HG02885 (cell line): Measurements from ENCODE around the gene PARP1.
"Not testable (repeated sequence)": the region's sequence is repeated elsewhere in the genome, so short reads cannot be mapped to it uniquely, and the experiment has no call there.

Source experiments
- ATAC-seq: cut with Tn5 transposase; IDR thresholded peaks from one replicate; pipeline ENCODE4 v1.9.1; 2021; ENCODE audit warnings: mild to moderate bottlenecking; ENCODE audit not compliant: unreplicated experiment, poor library complexity

Gene PARP1

DNA sequence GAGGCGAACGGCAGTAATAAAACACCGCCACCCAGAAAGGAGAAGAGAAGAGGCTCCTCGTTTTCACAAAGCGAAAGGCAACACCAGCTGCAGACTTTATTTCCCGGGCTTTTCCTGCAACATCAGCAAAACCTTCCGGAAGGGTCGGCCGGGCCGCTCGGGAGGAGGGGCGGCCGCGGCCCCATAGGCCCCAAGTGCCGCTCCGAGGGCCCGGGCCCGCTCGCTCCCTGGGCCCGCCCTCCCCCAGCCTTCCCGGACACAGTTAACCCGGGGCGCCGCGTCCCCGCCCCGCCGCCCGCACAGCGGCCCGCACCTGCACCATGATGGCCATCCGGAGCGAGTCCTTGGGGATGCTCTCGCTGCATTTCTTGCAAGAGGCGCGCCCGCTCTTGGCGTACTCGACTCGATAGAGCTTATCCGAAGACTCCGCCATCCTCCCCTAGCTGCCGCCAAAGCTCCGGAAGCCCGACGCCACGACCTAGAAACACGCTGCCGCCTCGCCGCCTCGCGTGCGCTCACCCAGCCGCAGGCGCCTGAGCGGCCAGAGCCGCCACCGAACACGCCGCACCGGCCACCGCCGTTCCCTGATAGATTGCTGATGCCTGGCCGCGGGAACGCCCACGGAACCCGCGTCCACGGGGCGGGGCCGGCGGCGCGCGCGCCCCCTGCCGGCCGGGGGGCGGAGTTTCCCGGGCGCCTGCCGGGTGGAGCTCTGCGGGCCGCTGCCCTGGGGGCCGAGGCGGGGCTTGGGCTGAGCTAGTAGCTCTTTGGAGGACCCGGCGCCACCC lies at the start of gene PARP1:
Gene PARP1, minus strand, starts transcription at position 597 of the 788 bp plus-strand sequence. Its CDS starts 164 bp downstream, at position 433.
- peak; percentile 81 for ATAC-seq

DNA sequence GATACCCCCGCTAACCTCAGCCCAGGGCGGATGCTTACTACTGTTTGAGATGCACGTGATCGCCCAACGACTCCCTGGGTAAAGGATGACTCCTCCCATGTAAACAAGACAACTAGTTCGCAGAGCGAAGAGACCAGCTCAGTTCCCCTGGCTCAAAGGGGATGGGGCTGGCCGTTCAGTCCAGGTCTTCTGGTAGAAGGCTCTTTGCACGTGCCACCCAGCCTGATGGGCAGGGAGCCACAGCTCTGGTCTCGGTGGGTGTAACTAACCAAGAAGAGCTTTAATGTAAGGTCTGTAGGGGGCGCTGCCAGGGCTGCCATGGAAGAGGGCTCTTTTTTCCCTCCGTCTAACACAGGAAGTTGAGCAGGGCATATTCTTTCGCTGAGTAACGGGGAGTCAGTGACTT lies 49.4 kb upstream of the PARP1 start:
- ATAC-seq, result no peak

DNA sequence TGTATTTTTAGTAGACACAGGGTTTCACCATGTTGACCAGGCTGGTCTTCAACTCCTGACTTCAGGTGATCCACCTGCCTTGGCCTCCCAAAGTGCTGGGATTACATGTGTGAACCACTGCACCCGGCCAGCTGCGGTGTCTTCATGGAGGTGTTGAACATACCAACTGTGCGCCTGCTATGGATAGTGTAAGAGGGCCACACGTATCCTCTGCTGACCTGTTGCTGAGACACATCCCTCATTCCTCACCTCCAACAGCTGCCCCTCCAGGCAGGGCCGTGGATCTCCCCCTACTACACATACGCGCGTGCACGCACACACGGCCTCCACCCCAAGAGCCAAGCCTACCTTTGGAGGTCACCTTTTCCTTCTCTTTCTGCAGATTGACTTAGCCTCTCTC lies 48.0 kb upstream of the PARP1 start:
- ATAC-seq, result no peak

DNA sequence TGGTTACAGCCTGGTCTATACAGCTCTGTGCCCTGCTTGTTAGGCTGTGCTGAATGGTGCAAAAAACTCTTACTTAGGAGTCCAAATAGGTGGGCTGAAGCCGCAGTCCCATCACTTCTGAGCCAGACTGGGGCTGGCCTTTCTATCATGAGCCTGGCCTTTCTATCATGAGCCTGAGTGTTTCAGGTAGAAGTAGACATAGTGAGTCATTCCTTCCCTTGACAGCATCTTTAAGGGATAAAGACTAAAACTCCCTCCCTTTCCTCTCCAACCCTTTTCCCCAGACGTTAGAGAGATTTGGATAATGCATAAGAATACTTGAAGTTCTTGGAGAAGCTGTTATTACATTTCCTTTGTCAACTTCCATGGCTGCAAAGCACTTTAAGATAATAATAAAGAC lies 46.5 kb upstream of the PARP1 start:
- ATAC-seq, result no peak

DNA sequence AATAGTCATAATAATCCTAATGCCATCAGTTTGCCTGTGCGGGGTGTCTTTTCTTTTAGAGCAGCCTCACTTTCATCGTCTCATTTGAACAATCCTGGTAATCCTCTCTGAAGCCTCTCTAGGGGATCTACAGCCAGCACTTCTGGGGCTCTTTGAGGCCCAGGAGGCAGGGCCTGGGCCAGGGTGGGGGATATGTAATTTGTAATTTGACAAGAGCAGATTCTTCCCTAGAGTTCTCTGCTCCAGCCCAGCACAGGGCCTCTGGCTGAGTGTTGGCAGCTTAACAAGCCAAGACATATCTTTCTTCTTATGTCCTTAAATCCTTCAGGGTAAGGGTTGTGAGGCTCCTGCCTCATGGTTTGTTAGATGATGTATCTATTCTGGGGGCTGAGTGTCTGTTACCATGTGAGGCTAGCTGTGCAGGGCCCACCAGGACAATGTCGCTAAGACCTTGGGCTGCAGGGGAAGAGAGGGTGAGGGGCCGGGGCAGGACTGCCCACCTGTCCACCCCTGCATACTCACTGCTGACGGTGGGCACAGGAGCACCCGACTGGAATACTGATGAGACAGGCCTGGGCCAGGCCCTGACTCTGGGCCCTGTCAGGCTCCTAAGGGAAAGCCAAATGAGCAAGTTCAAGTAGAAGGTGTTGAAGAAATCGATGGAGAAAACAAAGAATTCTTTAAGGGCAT lies 45.3 kb upstream of the PARP1 start:
- ATAC-seq, result no peak

DNA sequence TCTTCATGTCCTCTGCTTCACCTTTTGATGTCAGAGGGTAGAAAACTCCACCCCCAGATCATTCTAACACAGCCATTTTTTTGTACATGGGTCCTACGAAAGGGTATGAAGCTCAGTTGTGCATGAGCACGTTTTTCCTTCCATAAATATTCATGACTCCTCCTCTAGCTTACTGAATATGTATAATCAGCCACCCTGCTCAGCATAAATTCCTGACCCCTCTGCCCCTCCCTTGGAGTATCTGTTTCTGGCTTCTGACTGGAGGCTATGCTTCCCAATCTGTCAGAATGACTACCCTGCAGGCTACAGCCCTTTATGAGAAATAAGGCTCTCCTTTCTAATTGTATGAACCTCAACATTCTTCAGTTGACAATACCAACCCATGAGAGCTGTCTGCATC lies 42.8 kb upstream of the PARP1 start:
- ATAC-seq, result no peak

DNA sequence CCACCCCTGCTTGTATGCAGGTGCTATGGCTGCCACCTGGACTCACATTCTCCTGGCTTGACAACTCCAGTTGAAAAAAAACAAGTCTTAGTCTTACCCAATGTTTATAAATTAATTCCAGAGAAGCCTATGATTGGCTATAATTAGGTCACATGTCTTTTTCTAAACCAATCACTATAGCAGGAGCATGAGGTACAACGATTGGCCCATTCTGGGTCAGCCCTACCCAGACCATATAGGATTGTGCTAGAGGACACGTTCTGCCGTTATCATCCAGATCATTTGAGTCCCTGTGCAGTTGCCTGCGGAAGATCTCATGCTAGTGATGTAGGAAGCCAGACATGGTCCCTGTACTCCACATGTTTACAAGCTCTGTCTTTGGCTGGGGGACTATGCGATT lies 41.9 kb upstream of the PARP1 start:
- no peak for ATAC-seq

DNA sequence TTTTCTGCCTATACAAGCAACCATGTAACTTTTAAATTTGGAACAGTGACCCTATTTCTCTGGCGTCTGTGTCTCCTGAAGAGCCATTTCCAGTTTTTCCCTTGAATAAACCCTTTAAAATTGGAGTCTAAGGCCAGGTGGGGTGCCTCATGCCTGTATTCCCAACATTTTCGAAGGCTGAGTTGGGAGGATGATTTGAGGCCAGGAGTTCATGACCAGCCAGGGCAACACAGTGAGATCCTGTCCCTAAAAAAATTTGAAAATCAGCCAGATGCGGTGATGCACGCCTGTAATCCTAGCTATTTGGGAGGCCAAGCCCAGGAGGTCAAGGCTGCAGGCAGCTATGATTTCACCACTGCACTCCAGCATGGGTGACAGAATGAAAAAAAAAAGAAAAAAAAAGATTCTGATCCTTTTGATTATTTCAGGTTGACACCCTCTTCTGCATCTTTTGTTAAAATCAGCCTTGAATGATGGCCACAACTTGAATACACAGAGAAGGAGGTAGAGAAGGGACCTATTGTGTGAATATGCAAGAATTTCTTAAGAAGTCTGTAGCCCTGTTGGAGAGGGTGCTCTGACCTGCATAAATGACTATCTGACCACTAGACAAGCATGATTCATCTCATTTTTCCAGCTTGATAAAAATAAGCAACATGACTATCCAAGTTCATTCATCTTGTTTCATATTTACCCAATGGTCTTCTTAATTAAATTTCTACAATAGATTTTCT lies 40.2 kb upstream of the PARP1 start:
- no peak for ATAC-seq

DNA sequence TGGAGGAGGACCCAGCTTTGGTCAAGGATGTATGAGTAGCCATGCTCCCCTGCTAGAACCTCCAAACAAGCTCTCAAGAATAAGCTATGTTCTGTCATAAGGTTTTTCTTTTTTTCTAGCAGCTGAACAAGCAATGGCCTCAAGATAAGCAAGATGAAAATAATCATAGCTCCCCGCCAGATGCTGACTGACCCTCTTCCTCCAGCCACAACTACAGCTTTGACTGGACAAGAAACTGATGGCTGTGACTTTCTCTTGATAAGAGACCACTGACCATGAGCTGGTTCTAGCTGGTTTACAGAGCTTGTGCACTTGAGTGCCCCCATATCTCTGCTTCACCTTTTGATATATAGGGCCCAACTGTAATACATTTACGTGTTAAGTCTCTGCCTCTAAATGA lies 38.2 kb upstream of the PARP1 start:
- no peak for ATAC-seq

DNA sequence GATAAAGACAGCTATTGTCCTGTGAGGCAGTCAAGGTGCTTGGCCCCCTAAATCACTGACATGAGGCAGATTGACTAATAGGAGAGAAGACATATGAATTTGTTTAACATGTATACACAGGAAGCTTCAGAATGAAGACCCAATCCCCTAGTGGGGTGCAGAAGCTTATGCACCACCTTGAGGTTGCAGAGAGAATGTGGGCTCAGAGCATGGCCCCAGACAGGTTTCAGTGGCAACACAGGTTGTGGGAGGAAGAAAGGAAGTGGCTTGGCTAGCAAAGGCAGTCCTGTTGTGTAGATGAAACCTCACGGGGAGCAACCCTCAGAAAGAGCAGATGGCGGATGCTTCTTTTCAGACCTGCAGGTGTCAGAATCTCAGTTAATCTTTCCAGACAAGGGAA lies 37.0 kb upstream of the PARP1 start:
- ATAC-seq, result peak; percentile 100

DNA sequence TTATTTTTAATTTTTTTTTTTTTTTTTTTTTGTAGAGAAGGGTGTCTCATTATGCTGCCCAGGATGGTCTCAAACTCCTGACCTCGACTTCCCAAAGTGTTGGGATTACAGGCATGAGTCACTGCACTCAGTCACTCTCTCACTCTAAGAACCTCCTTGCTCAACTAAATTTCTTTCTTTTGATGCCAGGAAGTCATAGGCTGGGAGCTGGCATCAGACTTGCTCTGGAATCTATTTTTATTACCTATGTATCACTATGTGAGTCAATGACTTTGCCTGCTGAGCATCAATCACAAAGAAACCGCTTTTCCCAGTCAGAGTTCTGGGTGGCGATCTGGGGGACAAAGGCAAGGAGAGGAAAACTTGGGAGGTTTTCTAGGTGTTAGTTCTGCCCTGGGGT lies 35.5 kb upstream of the PARP1 start:
- no peak for ATAC-seq

DNA sequence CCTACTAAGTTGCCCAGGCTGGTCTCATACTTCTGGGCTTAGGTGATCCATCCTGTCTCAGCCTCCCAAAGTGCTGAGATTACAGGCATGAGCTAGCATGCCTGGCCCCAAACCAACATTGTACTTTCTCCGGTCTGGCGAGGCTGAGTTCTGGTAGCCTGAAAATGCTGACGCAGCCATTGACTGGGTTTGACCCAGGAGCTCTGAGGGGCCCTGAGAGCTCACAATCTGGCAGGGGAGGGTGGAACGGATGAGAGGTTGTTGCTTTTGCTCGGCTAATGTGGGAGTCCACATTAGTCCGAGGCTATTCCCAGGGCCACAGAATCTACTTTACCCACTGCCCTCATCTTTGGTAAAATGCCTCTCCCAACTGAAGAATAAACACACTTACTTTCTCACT lies 35.1 kb upstream of the PARP1 start:
- no peak for ATAC-seq

DNA sequence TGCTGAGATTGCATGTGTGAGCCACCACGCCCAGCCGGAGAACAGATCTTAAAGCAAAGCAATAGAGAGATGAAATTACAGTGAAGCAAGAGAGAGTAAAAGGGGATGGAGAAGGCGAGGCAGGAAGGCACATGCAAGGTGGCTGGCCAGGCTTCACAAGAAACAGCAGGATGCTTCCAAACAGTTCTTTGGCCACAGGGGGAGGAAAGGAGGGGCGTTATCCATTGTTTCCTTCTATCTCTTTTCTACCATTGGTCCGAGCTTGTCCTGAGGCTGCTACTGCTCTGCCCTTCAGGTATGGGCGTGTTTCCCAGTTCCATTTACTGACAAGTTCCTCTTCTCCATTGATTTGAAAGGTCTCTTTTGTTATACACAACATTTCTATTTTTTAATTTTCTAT lies 33.7 kb upstream of the PARP1 start:
- no peak for ATAC-seq

DNA sequence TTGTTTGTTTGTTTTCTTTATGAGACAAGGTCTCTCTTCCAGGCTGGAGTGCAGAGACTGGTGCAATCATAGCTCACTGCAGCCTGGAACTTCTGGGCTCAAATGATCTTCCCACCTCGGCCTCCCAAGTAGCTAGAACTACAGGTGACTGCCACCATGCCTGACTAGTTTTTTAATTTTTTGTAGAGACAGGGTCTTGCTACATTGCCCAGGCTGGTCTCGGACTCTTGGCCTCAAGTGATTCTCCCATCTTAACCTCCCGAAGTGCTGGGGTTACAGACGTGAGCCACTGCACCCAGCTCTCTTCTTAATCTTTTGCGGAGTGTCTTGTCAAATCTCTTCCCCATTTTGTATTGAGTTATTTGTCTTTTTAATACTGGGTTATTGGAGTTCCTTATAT lies 32.6 kb upstream of the PARP1 start:
- ATAC-seq, result no peak

DNA sequence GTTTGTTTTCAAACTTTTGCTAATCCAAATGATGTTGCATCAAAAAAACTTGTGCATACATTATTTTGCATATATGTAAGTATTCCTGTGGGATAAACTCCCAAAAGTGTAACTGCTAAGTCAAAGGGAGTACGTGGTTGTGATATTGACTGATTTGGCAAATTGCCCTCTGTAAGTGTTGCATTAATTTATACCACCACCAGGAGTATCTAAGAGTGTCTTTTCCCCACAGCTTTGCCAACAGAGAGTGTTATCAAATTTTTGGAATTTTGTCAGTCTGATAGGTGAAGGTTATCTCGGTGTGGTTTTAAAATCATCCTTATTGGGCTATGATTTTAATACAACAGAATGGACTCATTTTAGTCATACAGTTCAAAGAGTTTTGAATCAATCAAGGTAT lies 30.1 kb upstream of the PARP1 start:
- ATAC-seq, result no peak

DNA sequence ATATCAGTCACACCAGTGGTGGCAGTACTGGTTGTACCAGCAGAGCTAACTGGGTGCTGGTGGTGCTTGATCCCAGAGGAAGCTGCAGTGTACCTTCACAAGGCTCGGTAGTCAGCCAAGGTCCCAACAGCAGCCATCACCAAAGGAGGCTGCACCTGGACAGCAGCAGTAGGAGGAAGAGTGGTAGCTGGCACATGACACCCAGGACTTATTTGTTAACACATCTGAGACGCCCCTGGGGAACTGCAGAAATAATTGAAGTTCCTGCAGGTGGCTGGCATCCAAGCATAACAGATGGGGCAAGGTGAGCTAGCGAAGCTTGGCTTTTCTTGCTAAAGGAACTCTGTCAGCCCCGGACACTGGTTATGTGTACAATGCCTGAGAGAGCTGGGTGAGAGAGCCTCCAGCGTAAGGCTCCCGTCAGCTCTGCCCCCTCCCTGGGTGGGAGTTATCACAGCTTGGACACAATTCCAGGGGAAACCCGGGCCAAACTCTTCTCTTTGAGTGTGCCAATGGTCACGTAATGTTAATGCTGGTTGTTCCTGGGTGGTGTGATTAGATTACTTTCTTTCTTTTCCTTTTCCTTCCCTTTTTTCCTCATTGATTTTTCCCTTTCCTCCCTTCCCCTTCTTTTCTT lies 29.1 kb upstream of the PARP1 start:
- ATAC-seq, result no peak

DNA sequence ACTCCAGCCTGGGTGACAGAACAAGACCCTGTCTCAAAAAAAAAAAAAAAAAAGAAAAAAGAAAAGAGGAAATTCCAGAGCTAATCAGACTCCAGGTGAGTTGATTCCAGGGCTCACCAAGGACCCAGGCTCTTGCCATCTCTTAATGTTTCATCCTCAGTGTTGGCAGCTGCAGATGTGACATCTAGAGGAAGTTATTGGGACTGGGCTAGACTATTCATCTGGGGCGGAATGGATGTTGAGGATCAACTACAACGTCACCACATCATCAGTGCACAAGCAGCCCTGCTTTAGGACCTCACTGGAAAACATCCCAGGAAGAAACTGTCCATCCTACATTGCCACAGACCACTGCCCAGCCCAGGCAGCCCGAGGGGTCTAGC lies 28.6 kb upstream of the PARP1 start:
- no peak for ATAC-seq

DNA sequence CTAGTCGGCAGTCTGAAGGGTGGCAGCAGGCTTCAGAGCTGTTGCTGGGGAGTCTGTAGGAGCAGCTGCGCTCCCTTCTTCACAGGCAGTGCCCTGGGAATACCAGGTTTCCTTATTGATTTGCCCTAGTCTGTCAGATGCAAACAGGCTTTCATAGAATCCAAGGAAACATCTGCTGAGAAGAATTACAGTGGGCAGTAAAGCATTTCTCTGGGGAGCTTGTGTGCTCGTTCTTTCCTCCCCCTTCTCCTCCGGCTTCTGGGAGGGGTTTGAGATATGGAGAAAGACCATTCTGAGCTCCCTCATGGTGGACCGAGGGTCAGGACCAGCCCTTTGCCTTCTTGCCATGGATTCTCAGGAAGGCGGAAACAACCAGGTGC lies 25.4 kb upstream of the PARP1 start:
- no peak for ATAC-seq

DNA sequence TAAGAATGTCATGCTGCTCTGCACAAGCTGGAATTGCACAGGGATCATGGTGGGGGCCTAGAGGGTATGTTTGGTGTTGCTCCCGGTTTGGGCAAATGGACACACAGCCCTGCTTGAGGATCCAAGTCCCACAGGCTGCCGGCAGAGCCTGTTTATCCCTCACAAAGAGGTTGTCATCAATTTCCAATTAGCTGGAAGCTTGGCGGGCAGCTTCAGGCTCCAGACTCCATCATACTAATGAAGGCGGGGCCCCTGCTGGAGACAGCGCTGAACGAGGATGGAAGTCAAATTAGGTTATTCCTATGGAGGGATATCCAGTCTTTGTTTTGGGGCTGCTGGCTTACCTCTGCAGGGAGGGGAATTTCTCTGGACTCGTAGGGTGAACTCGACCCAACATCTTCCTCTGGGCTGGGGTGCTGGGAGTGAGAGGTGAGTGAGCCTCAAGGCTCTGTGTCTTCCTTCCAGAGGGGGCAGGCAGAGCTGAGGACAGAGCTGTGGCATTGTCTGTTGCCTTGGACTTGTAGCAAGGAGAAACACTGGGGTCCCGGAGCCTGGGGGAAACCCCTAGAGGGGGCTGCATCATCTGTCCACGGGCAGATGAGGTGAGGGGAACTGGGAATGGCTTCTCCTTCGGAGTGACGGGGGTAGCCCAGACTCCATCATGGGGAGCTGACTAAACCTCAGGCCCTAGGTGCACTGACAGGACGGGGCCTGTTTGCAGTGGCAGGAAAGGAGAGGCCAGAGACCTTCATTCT lies 24.9 kb upstream of the PARP1 start:
- no peak for ATAC-seq

DNA sequence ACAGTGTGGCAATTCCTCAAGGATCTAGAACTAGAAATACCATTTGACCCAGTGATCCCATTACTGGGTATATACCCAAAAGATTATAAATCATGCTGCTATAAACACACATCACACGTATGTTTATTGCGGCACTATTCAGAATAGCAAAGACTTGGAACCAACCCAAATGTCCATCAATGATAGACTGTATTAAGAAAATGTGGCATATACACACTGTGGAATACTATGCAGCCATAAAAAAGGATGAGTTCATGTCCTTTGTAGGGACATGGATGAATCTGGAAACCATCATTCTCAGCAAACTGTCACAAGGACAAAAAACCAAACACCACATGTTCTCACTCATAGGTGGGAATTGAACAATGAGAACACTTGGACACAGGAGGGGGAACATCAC lies 24.0 kb upstream of the PARP1 start:
- ATAC-seq, result not testable (repeated sequence)
